Neural progenitor cell (in vitro differentiated cells): ENCODE measurements around the gene GTF2F1.

Source experiments
- CTCF ChIP-seq: fragments of 200-600 bp; sonication (generic); IDR thresholded peaks from 2 replicates; pipeline ENCODE4 v1.5.1; 2017; ENCODE audit warnings: antibody characterized with exemption, mild to moderate bottlenecking
- EZH2 ChIP-seq: fragments of 200-600 bp; sonication (generic); IDR thresholded peaks from 2 replicates; pipeline ENCODE4 v1.6.1; 2017; ENCODE audit warnings: antibody characterized with exemption, mild to moderate bottlenecking, moderate library complexity
- EZH2phosphoT487 ChIP-seq: fragments of 200-600 bp; sonication (generic); IDR thresholded peaks from 2 replicates; pipeline ENCODE4 v1.6.1; 2017; ENCODE audit warnings: antibody characterized with exemption

GRCh38 chr19:6373813-6374108, 19.2 kb downstream of the GTF2F1 start:
- TF ChIP-seq CTCF (no peak), EZH2 (no peak), EZH2phosphoT487 (no peak)
